ENCODE measurements around the gene CDKL1.

GRCh38 chr14:50381823-50382287, 14.8 kb downstream of the CDKL1 start:
- TF ChIP-seq, protein P1, sequence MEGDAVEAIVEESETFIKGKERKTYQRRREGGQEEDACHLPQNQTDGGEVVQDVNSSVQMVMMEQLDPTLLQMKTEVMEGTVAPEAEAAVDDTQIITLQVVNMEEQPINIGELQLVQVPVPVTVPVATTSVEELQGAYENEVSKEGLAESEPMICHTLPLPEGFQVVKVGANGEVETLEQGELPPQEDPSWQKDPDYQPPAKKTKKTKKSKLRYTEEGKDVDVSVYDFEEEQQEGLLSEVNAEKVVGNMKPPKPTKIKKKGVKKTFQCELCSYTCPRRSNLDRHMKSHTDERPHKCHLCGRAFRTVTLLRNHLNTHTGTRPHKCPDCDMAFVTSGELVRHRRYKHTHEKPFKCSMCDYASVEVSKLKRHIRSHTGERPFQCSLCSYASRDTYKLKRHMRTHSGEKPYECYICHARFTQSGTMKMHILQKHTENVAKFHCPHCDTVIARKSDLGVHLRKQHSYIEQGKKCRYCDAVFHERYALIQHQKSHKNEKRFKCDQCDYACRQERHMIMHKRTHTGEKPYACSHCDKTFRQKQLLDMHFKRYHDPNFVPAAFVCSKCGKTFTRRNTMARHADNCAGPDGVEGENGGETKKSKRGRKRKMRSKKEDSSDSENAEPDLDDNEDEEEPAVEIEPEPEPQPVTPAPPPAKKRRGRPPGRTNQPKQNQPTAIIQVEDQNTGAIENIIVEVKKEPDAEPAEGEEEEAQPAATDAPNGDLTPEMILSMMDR (conservative IDR thresholded peaks at IDR 0.05 in 1 of 2, IDR thresholded peaks at IDR 0.05 in 1 of 2; ENCODE audit: low read depth in 1 of 2, low read length in 2 of 2) = no peak
- TF ChIP-seq EZH2 (IDR thresholded peaks at IDR 0.05; ENCODE audit: low read length, missing control alignments) = no peak
